ENCODE measurements around the gene LARP4. TPM values are rescaled to one million over a fixed set of nuclear protein-coding genes. Genes with fewer than 3 reads are reported as not detected.
"Not testable (repeated sequence)": the region's sequence is repeated elsewhere in the genome, so short reads cannot be mapped to it uniquely, and the experiment has no call there.

The LARP4 gene
- total RNA-seq, 1 experiment from 2014 or later, result 78.8 TPM

DNA sequence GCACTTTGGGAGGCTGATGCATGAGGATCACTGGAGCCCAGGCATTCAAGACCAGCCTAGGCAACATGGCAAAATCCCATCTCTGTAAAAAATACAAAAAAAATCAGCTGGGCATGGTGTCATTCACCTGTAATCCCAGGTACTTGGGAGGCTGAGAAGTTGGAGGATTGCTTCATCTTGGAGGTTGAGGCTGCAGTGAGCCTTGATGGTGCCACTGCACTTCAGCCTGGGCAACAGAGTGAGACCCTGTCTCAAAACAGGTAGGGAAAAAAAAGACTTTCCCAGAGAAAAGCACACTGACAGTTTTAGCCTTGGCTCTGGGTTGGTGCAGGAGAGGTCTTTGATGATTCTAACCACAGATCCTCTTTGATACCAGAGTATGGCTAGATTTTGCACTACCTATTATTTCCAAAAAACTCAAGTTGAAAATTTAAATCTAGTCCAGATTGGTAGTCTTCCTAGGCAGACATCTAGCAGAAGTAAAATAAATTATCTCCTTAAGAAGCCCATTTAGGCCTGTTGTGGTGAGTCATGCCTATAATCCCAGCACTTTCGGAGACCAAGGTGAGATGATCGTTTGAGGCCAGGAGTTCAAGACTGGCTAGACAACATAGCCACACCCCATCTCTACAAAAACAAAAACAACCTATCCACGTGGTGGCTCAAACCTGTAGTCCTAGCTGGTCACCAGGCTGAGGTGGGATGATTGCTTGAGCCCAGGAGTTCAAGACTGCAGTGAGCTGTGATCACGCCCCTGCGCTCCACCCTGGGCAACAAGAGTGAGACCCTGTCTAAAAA lies 18.6 kb downstream of the LARP4 start:
- Mint-ChIP-seq H3K9me3 (ENCODE audit: unreplicated experiment) (no peaks in the 10 kb centered on the region), H3K4me1 (ENCODE audit: insufficient read depth, unreplicated experiment) (peaks cover 14% of the 10 kb centered on the region), H3K27me3 (ENCODE audit: insufficient read depth, unreplicated experiment) (no peaks in the 10 kb centered on the region), H3K27ac (ENCODE audit: low read depth, unreplicated experiment) (no peak overlapping the region), H3K36me3 (ENCODE audit: insufficient read depth, unreplicated experiment) (peaks cover 37% of the 10 kb centered on the region), H3K4me3 (ENCODE audit: unreplicated experiment) (no peak overlapping the region)
- peak; percentile 16 for DNase-seq (ENCODE audit: unreplicated experiment)
- intact Hi-C loops (cut with micrococcal nuclease), result no loop called here
- no TSS peak for BruUV-seq (replicated peaks)
- ChIA-PET CTCF (no interaction called here), POLR2A (interaction anchor here (2.3 to 2.5 kb wide), 2 partner anchors 18 to 29 kb away, joined by 5 to 12 read pairs; partner anchors contain the start of gene LARP4)
- TF ChIP-seq, protein P1, sequence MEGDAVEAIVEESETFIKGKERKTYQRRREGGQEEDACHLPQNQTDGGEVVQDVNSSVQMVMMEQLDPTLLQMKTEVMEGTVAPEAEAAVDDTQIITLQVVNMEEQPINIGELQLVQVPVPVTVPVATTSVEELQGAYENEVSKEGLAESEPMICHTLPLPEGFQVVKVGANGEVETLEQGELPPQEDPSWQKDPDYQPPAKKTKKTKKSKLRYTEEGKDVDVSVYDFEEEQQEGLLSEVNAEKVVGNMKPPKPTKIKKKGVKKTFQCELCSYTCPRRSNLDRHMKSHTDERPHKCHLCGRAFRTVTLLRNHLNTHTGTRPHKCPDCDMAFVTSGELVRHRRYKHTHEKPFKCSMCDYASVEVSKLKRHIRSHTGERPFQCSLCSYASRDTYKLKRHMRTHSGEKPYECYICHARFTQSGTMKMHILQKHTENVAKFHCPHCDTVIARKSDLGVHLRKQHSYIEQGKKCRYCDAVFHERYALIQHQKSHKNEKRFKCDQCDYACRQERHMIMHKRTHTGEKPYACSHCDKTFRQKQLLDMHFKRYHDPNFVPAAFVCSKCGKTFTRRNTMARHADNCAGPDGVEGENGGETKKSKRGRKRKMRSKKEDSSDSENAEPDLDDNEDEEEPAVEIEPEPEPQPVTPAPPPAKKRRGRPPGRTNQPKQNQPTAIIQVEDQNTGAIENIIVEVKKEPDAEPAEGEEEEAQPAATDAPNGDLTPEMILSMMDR (IDR thresholded peaks at IDR 0.05; ENCODE audit: unreplicated experiment), result no peak

DNA sequence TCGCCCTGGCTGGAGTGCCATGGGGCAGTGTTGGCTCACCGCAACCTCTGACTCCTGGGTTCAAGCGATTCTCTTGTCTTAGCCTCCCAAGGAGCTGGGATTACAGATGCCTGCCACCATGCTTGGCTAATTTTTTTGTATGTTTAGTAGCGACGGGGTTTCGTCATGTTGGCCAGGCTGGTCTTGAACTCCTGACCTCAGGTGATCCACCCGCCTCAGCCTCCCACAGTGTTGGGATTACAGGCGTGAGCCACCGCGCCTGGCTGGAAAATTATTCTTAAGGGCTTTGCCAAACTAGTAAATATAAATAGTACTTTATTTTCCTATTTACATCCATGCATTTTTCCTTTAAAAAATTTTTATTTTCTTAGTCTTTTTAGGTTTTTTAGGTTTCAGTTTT lies 22.2 kb downstream of the LARP4 start:
- H3K27ac Mint-ChIP-seq (ENCODE audit: low read depth, unreplicated experiment); DNase-seq (ENCODE audit: unreplicated experiment); H3K27me3 Mint-ChIP-seq (ENCODE audit: insufficient read depth, unreplicated experiment); H3K4me3 Mint-ChIP-seq (ENCODE audit: unreplicated experiment); intact Hi-C loops (cut with micrococcal nuclease); H3K9me3 Mint-ChIP-seq (ENCODE audit: unreplicated experiment); BruUV-seq (replicated peaks): not testable (repeated sequence)
- Mint-ChIP-seq H3K36me3 (ENCODE audit: insufficient read depth, unreplicated experiment) (peaks cover 25% of the 10 kb centered on the region), H3K4me1 (ENCODE audit: insufficient read depth, unreplicated experiment) (peaks cover 26% of the 10 kb centered on the region)
- ChIA-PET POLR2A (interaction anchor here (0.6 to 1.6 kb wide), 3 partner anchors 9 to 269 kb away, joined by 4 to 5 read pairs (median 5); no protein-coding TSS in a partner anchor), CTCF (interaction anchor here (0.6 to 1.0 kb wide), 3 partner anchors 91 to 212 kb away, joined by 3 to 5 read pairs (median 3); no protein-coding TSS in a partner anchor)

DNA sequence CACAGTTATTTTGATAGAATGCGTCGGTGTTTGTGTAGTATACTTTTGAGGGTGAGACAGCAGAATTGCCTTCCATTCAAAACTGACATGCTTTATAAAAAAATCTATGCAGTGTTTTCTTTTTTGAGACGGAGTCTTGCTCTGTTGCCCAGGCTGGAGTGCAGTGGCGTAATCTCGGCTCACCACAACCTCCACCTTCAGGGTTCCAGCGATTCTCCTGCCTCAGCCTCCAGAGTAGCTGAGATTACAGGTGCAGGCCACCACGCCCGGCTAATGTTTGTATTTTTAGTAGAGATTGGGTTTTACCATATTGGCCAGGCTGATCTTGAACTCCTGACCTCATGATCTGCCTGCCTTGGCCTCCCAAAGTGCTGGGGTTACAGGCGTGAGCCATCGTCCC lies 22.7 kb downstream of the LARP4 start:
- Mint-ChIP-seq H3K36me3 (ENCODE audit: insufficient read depth, unreplicated experiment) (peaks cover 28% of the 10 kb centered on the region), H3K4me1 (ENCODE audit: insufficient read depth, unreplicated experiment) (peaks cover 21% of the 10 kb centered on the region)
- H3K27ac Mint-ChIP-seq (ENCODE audit: low read depth, unreplicated experiment); H3K4me3 Mint-ChIP-seq (ENCODE audit: unreplicated experiment); BruUV-seq (replicated peaks); intact Hi-C loops (cut with micrococcal nuclease); H3K9me3 Mint-ChIP-seq (ENCODE audit: unreplicated experiment); DNase-seq (ENCODE audit: unreplicated experiment); CTCF ChIA-PET; H3K27me3 Mint-ChIP-seq (ENCODE audit: insufficient read depth, unreplicated experiment): not testable (repeated sequence)
- POLR2A ChIA-PET, result interaction anchor here (0.6 to 1.6 kb wide), 3 partner anchors 9 to 269 kb away, joined by 4 to 5 read pairs (median 5); no protein-coding TSS in a partner anchor

DNA sequence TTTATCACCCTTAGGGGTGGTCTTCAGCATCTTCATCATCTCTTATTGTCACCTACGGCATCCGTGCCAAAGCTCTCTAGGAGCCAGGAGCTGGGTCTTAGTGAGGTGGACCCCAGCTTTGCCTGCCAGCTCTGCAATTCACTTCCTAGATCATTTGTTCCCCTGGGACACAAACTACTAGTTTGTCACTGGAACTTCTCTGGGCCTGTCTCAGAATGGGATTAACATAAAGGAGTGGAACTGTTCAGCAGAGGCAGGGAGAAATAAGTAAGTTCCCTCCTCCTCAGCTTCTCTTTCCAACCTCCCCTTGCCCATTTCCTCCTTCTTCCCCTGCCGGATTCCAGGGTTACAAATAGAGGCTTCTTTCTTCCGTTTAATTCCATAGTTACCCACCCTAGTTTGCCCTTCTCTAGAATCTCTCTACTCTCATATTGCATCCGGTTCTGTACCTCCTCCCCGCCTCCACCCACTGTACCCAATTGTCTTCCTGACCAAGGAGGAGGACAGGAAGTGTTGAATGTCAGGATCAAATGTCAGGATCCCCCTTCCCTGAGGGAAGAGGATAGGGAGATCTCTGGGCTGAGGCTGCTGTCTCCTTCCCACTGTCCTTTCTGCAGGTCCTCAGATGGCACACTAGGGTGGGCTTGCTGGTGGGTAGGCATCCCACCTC lies 25.0 kb downstream of the LARP4 start:
- Mint-ChIP-seq H3K9me3 (ENCODE audit: unreplicated experiment) (no peaks in the 10 kb centered on the region), H3K4me3 (ENCODE audit: unreplicated experiment) (no peak overlapping the region), H3K27ac (ENCODE audit: low read depth, unreplicated experiment) (peak overlapping the region; percentile 33), H3K4me1 (ENCODE audit: insufficient read depth, unreplicated experiment) (peaks cover 13% of the 10 kb centered on the region), H3K27me3 (ENCODE audit: insufficient read depth, unreplicated experiment) (no peaks in the 10 kb centered on the region), H3K36me3 (ENCODE audit: insufficient read depth, unreplicated experiment) (peaks cover 40% of the 10 kb centered on the region)
- BruUV-seq (replicated peaks), result no TSS peak
- peak; percentile 39 for DNase-seq (ENCODE audit: unreplicated experiment)
- TF ChIP-seq, protein P1 (IDR thresholded peaks at IDR 0.05; ENCODE audit: unreplicated experiment), result no peak
- CTCF ChIA-PET, result interaction anchor here (1.0 kb wide), 2 partner anchors 296 to 351 kb away, joined by 3 read pairs; no protein-coding TSS in a partner anchor
- intact Hi-C loops (cut with micrococcal nuclease), result no loop called here
- POLR2A ChIA-PET, result interaction anchor here (0.6 kb wide), 1 partner anchor 24 kb away, joined by 3 read pairs; no protein-coding TSS in a partner anchor

DNA sequence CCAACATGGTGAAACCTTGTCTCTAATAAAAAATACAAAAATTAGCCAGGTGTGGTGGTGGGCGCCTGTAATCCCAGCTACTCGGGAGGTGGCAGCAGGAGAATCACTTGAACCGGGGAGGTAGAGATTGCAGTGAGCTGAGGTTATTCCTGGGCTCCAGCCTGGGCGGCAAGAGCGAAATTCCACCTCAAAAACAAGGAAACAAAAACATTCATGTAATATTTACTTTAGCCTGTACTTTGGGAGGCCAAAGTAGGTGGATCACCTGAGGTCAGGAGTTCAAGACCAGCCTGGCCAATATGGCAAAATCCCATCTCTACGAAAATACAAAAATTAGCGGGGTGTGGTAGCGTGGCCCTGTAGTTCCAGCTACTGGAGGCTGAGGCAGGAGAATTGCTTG lies 31.0 kb downstream of the LARP4 start:
- BruUV-seq (replicated peaks); intact Hi-C loops (cut with micrococcal nuclease): not testable (repeated sequence)
- POLR2A ChIA-PET, result interaction anchor here (1.4 kb wide), 1 partner anchor 9 kb away, joined by 5 read pairs; no protein-coding TSS in a partner anchor

More for the DNA sequence above, 31.0 kb downstream of the LARP4 start:
- DNase-seq (ENCODE audit: unreplicated experiment); H3K4me3 Mint-ChIP-seq (ENCODE audit: unreplicated experiment); H3K9me3 Mint-ChIP-seq (ENCODE audit: unreplicated experiment); H3K27ac Mint-ChIP-seq (ENCODE audit: low read depth, unreplicated experiment); H3K4me1 Mint-ChIP-seq (ENCODE audit: insufficient read depth, unreplicated experiment); H3K27me3 Mint-ChIP-seq (ENCODE audit: insufficient read depth, unreplicated experiment): not testable (repeated sequence)
- H3K36me3 Mint-ChIP-seq (ENCODE audit: insufficient read depth, unreplicated experiment), result peaks cover 89% of the 10 kb centered on the region
- CTCF ChIA-PET, result interaction anchor here (0.9 to 1.7 kb wide), 2 partner anchors 22 to 321 kb away, joined by 3 to 4 read pairs; no protein-coding TSS in a partner anchor

Measured in MCF 10A (cell line).